HG02763 (cell line): ENCODE data around the gene NBPF1.
"Not testable (repeated sequence)": the region's sequence is repeated elsewhere in the genome, so short reads cannot be mapped to it uniquely, and the experiment has no call there.

Experiments used
- ATAC-seq: cut with Tn5 transposase; IDR thresholded peaks from one replicate; pipeline ENCODE4 v1.9.1; 2021; ENCODE audit warnings: mild to moderate bottlenecking, moderate library complexity; ENCODE audit not compliant: unreplicated experiment

The NBPF1 gene

GRCh38 chr1:16519255-16519951, 94.0 kb downstream of the NBPF1 start:
- ATAC-seq: not testable (repeated sequence)

- not testable (repeated sequence) for ATAC-seq
These were observed 94.5 kb downstream of the NBPF1 start for GRCh38 chr1:16518913-16519254.

- ATAC-seq: not testable (repeated sequence)
These were observed 96.5 kb downstream of the NBPF1 start for GRCh38 chr1:16516694-16517410.

- not testable (repeated sequence) for ATAC-seq
These were observed 99.0 kb downstream of the NBPF1 start, which contains the start of gene RNU1-1 for GRCh38 chr1:16514107-16515055. RNU1-1 (minus strand) TSS chr1:16514285.

GRCh38 chr1:16513412-16514106, 99.8 kb downstream of the NBPF1 start:
- ATAC-seq: peak; percentile 78

- not testable (repeated sequence) for ATAC-seq
These were observed 100.5 kb downstream of the NBPF1 start for GRCh38 chr1:16512624-16513411.
